GM18858 (cell line): ENCODE measurements around the gene APLF.
A peak's percentile ranks its signal among the peaks of the same experiment; 100 is the strongest.

ENCODE experiments used
- ATAC-seq: cut with Tn5 transposase; IDR thresholded peaks from one replicate; pipeline ENCODE4 v1.9.1; 2021; ENCODE audit not compliant: unreplicated experiment

APLF gene, protein sequence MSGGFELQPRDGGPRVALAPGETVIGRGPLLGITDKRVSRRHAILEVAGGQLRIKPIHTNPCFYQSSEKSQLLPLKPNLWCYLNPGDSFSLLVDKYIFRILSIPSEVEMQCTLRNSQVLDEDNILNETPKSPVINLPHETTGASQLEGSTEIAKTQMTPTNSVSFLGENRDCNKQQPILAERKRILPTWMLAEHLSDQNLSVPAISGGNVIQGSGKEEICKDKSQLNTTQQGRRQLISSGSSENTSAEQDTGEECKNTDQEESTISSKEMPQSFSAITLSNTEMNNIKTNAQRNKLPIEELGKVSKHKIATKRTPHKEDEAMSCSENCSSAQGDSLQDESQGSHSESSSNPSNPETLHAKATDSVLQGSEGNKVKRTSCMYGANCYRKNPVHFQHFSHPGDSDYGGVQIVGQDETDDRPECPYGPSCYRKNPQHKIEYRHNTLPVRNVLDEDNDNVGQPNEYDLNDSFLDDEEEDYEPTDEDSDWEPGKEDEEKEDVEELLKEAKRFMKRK

DNA sequence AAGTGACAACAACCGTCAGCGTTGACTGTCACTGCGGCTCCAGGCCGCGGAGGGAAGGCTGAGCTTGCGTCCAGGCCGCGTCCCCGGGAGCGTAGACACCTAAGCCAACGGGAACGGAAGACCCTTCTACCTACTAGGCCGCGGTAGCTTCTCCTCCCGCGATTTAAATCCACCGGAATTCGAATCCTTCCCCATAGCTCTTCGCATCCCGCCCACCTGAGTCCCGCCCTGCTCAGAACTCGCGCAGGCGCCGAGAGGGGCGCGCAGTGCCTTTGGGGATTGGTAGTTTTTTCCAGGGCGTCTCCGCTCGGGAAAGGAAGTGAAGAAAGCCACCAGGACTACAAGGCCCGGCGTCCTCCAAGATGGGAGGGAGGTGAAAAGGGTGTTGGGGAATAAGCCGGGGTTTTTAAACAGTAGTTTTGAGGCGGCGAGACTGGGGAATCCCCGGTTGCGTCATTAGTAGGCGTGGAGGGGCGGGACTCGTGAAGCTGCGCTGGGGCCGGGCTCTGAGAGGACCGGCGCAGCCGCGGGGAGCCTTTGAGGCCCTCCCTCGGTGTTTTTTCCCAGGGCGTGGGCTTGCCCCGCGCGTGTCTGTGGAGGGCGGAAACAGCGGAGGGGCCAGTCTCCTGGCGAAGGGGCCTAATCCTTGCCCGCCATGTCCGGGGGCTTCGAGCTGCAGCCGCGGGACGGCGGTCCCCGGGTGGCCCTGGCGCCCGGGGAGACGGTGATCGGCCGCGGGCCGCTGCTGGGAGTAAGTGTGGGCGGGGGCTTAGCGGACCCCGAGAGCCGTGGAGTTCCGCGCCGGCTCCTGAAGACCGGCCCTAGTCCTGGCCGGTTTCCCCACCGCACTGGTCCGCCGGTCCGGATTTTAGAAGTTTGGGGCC lies at the start of gene APLF, which contains the start of gene FBXO48:
Gene APLF, plus strand, starts transcription at position 509 of the 884 bp plus-strand sequence. Its CDS starts 147 bp downstream, at position 656.
Gene FBXO48, minus strand, starts transcription at position 218 of the 884 bp plus-strand sequence. CDS start 2,149 bp downstream, outside the sequence.
- peak; percentile 92 for ATAC-seq

DNA sequence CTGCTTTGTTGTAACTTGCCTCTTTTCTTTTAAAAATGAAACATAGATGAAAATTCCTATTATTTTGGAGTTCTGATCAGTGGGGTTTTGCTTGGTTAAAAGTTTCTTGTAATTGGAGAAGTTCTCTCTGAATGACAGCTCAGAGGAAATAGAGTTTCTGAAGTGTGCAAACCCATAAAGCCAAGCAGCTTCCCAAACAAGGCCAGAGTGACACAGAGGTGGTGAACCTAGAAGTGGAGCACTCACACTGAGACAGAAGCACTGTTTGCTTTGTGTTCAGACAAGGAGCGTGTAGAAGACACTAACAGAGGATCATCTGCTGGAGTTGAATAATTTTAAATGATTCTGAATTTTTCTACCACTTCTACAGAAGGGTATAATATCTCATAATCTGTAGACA lies 49.5 kb upstream of the APLF start:
- no peak for ATAC-seq

DNA sequence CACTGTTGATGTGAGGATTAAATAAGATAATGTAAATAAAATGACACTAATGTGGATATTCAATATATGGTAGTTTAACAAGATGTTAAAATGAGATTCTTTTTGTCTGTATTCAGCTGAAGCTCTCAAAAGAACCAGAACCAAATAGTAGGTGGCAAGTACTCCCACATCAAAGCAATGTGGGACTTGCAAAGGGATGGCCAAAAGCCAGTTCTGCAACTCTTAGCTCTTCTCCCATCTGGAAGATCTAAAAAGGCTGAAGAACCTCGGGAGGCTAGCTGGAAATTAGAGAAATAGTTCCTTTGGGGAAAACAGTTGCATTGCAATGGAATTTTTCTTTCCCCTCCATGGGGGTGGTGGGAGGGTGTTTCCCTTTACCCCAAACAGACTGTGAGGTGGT lies 49.0 kb upstream of the APLF start:
- ATAC-seq, result no peak

DNA sequence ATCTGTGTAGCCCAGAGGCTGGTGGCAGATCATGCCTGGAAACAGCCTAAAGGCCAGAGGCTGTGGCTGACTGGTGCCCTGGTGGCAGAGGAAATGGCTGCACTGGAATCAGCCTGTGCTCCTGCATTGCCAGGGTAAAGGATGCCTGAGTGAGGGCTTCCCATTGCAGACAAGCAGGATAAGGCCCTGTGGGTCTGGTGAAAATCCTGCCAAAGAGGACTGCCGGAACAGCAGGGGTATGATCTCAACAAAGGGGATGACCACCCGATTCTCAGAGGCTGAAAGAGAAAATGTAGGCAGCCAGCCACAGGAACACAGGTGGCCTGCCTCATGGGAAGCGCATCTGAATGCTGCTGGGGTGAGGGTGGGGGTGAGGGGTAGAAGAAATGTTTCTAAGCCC lies 48.5 kb upstream of the APLF start:
- no peak for ATAC-seq

DNA sequence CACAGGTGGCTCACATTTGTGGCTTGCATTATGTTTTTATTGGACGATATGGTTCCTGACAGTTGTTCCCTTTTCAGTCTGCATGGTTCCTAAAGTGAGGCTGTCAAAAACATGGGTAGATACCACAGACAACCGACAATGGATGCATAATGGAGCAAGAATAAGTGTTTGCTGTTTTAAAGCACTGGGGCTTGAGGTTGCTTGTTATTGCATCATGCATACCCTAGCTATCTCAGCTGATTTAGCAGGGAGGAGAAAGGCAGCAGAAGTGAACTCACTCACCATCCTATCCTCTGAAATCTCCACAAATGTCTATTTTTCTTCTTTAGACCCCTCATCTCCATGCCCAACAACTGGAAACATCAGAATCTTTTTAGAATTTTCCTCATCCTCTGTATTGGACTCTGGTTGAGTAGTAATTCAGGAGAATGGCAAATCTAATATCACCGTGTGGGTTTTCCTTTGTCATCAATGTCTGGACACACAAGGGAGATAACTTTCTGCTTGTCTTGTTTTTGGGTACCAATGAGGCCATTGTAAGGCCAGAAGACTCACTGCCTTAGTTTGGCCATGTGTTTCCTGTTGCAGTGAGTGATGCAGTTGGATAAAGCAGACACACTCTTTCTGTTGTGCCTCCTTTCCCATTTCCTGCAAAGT lies 47.0 kb upstream of the APLF start:
- no peak for ATAC-seq

DNA sequence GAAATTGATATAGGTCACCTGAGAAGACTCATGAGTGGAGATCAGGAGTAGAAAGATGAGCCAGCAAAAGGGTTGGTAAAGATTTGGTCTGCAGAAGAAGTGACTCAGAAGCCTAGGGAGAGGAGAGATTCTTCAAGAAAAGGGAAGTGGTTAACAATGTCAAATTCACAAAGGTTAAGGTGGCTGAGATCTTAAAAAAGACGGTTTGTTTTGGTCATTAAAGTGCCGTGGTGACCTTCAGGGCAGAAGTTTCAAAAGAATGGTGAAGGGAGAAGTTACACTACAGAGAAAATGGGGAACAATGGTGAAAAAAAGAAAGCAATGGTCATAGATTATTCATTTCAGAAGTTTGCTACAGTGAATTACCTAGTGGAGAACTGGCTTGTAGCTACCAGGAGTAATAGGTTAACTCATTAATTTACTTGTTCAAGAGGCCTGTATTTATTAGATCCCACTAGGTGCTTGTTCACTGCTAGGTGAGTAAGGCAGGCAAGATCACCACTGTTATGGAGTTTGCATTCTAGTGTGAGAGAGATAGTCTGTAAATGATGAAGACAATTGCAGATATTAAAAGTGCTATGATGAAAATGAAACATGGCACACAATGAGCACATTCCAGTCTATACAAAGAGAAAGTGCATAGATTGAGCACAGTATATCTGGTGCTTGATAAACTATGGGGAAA lies 43.3 kb upstream of the APLF start:
- peak; percentile 74 for ATAC-seq

DNA sequence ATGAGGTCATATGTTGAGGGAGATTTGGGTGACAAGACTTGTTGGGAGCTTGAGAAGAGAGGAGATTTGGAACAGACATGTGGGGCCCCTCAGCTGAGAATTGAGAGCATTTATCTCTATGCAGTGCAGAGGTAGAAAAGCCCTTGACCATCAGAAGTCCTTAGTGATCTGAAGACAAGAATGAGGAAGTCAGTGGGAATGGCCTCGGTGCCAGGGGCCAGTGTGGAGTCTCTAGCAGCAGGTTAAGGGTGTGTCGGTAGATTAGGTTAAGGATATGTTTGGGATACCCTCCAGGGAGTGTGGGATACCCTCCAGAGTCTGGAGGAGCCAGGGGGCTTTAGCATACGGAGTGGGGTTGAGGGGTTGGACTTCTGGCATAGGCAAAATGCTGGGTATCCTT lies 41.9 kb upstream of the APLF start:
- no peak for ATAC-seq

DNA sequence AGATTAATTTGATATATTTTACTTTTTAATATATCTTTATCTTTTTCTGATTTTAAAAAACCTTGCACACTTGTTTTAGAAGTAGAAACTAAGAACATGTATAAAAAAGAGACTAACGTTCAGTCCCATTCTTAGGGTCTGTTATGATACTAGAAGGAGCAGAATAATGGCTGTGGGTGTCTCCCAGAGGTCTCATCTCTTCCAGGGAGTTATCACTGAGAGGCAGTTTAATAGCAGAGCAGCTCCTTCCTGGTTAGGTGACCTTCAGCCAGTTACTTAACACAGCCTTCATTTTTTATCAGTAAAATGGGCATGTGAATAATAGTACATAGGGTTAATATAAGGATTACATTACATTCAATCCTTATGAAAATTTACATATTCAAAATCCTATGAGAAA lies 40.9 kb upstream of the APLF start:
- ATAC-seq, result no peak

DNA sequence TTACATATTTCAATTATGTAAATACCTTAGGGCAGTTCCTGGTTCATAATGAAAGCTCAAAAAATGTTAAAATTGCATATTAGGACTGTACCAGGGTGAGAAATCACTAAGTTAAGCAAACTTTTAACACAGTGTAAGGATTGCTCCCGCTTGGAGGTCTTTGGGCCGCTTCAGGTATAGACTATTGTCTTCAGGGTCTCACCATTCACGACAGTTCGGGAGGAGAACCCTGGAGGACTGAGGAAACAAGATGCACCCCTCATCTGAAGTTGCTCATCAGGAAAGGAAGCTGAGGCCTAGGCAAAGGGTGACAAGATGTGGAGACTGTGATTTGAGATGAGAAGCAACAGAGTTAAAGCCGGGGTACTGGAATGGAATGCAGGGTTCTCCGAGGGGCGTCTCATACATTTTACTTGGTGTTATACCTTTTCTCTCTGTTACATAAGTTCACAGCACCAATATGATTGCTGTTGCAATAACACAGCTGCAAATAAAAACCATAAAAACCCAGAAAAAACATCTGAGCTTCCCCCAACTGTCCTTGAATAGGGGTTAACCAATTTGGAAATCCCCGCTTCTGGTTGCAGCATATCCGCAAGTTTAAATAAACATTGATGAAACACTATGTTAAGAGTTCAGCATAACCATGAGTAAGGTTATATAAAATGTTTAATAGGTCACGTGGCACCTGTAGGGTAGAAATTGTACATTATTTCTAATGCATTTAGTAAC lies 40.4 kb upstream of the APLF start:
- no peak for ATAC-seq

DNA sequence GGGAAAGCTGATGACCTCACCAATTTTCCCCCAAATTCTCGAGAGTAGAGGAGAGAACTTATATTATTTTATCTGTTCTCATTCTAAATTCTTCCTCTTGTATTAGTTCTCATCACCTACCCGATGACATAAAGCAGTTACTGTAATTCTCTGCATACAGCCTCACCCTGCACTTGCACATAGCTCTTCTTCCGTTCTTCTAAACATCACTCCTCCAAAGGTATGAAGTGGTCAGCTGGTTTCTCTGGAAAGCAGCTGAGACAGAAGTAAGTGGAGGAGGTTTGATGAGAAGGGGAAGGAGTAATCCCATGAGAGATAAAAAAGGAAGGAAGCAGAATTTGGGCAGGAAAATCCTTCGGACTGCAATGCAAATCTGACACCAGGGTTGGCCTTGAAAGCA lies 39.3 kb upstream of the APLF start:
- no peak for ATAC-seq

DNA sequence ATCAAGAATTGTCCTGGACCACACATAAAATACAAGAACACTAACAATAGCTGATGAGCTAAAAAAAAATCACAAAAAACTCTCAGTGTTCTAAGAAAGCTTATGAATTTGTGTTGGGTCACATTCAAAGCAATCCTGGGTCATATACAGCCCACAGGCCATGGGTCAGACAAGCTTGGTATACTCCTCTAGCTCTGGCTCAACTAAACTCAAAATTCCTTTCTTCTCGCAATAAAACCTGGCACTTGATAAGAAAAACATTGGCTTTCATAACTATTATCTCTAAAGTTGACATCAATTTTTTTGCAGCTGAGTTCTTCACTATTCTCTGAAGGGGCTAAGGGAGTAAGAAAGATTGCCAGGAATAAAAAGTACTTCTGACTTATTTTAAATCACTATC lies 38.6 kb upstream of the APLF start:
- no peak for ATAC-seq

DNA sequence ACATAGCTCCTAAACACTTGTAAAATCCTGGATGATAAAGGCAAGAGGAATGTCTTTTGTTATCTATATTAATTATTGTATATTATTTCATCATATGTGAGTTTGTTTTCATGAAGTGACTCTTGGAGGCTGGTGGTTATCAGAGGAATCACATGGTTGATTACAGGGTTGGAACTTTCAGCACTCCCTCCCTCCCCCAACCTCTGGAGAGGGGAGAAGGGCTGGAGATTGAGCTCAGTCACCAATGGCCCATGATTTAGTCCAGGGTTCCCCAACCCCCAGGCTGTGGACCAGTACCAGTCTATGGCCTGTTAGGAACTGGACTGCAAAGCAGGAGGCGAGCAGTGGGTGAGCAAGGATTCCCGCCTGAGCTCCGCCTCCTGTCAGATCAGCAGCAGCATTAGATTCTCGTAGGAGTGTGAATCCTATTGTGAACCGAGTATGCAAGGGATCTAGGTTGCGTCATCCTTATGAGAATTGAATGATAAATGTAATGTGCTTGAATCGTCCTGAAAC lies 38.0 kb upstream of the APLF start:
- no peak for ATAC-seq

DNA sequence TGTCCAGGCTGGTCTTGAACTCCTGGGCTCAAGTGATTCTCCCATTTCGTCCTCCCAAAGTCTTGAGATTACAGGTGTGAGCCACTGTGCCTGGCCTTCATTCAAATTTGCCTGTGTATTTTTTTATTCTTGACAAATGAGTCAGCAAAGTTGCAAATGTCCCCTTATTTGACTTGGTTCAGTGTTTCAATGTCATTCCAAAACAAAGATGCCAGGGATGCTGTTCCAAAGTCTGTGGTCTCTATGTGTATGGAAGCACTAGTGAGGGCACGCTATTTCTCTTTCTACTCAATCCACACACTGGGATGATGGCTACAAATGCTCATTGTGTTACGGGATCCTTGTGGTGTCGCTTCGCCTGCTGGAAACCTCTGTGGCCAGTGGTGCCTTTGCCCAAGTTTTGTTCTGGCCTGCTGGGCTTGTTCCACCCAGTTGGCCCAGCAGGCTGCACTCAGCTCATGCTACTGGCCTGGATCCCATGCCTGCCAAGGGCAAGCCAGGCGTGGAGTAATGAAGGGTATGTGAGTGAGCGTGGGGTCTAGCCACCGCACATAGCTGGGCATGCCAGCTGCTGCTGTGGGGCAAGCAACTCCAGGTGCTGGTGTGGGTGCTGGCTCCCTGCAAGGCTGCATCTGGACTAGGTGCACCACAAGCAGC lies 35.9 kb upstream of the APLF start:
- no peak for ATAC-seq

DNA sequence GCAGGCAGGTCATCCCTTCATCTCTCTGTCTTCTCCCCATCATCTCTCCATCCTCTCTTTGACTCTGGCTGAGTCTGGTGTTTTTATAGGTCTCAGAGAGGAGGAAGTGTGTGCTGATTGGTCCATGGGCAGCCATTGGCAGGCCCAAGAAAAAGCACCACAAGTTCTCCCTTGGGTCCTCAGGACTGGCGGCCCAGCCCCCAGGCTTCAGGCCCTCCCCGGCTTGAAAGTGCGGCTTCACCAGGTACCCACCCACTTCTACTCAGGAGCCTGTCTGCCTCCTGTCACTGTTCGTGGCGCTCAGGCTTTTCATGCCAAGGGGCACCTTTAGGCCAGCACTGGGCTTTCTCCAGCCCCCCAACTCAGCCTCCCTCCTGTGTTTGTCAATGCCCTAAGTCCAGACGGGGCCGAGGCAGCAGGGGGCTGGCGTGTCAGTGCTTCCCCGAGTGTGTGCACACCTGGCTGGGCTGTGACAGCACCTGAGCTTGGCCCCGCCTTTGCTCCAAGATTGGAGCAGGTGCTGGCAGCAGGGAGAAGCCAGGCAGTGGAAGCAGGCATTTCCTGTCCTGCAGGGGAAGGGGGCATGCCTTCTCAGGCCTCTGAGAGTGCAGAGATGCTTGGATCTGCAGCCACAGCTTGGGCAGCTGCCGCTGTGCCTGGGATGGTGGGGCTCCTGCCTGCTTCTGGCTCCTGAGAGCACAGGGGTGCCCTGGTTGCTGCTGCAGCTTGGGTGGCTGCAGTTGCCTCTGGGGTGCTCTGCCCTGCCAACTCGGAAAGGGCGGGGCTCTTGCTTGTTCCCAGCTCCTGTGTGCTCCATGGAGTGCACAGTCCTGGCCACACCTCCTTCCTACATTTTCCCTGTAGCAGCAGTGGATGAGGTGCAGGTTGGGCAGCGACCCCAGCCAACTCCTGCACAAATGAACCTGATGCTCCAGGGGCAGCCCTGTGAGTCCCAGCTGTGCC lies 34.4 kb upstream of the APLF start:
- no peak for ATAC-seq

DNA sequence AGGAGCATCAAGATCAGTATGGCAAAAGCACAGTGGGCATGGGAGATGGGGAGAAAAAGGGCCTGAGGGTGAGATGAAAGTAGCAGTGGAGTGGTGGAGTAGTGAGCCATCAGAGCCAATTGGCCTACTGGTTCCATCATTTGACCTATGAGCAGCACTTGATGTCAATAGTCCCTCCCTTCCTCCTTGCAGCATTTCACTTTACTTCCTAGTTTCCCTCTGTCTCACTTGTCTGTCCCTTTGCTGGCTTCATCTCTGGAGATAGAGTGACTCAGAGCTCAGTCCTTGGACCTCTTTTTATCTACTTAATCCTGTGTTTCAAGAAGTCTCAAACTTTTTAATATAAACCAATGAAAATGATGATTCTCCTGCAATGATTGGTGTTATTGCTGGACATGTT lies 32.4 kb upstream of the APLF start:
- no peak for ATAC-seq

DNA sequence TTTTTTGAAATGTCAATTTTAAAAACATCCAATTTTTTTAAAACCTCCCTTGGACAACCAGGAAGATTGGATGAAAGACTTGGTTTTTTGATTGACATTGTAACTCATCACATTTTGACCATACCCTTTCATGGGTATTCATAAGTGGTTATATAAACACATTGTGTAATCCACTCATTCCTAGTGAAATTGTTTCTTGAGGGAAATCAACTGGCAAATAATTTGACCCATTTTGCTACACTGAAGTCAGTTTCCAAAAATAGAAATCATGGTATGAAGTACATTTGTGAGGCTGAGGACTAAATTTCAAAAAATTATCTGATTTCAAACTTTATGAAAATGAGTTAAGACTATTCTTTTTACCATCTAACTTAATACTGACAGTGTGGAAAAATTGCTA lies 31.8 kb upstream of the APLF start:
- ATAC-seq, result no peak

DNA sequence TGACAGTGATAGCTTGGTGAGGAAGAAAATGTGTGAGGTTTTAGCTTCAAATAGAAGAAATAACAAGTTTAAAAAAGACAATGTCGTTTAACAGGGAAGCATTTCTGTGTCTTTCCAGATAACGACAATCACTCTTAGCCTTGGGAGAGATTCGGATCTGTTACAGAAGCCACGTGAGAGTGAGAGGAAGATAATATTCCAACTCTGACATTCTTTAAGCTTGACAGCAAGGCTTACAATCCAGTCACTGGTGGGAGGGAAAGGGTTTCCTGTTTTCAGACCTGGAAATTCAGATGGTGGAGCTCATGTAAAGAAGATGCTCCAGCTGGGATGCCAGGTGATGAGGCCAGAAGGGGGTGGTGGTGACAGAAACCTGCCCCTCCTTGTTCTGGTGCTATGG lies 31.1 kb upstream of the APLF start:
- no peak for ATAC-seq
